GM12878 (cell line): Measurements from ENCODE around the gene ACOT7. TPM values are rescaled to one million over a fixed set of nuclear protein-coding genes. Genes with fewer than 3 reads are reported as not detected.

Experiments used
- ATAC-seq: fragments of 200-7000 bp; cut with Tn5 transposase; 3 replicates; pipeline ENCODE4 v1.9.1; 2020; ENCODE audit warnings: mild to moderate bottlenecking, moderate library complexity
- BruUV-seq: library from RNA; stranded (reverse); fragments of 400-500 nt; replicated peaks from 2 replicates; lab custom pipeline; 2021; lab: Mats Ljungman, UMichigan
- CTCF ChIA-PET: fragments of 300-600 bp; sonication (Branson Sonifier 250); formaldehyde crosslinking; extraction: SDS; loops from one replicate; lab custom pipeline; 2021; ENCODE audit warnings: inconsistent platforms; lab: Yijun Ruan, JAX
- POLR2A ChIA-PET: fragments of 350-600 bp; formaldehyde crosslinking; extraction: SDS; loops from one replicate; lab custom pipeline; 2021; ENCODE audit warnings: inconsistent platforms; lab: Charles Lee
- RAD21 ChIA-PET: fragments of 300-600 bp; sonication (Branson Sonifier 250); formaldehyde crosslinking; loops from one replicate; lab custom pipeline; 2023; ENCODE audit warnings: antibody characterized with exemption; ENCODE audit not compliant: unreplicated experiment; lab: Charles Lee
- SMC1A ChIA-PET: fragments of 300-600 bp; sonication (Branson Sonifier 250); formaldehyde crosslinking; loops from one replicate; lab custom pipeline; 2023; ENCODE audit not compliant: unreplicated experiment, uncharacterized antibody; lab: Charles Lee
- DNase-seq: peaks from one replicate; pipeline ENCODE4 v3.0.0-alpha.2; 2011; ENCODE audit warnings: low read depth, low spot score
- FAIRE-seq: peaks from 3 replicates; lab custom pipeline; 2011; peaks lifted over from hg19 to GRCh38; lab: Jason Lieb, UNC
- H2AFZ ChIP-seq: 2 replicates; pipeline ENCODE4 v1.6.0; 2011; ENCODE audit warnings: low read depth, low read length, control low read depth; ENCODE audit not compliant: control insufficient read depth
- H3K27ac ChIP-seq: 2 replicates; pipeline ENCODE4 v1.5.1; 2011; ENCODE audit warnings: control low read depth; ENCODE audit not compliant: control insufficient read depth, insufficient read depth
- H3K27me3 ChIP-seq, 2 experiments: replicated peaks in 1 of 2; 2 replicates each; pipeline versions ENCODE4 v1.6.0 to v1.6.1; 2011; ENCODE audit warnings: low read length in 1 of 2; ENCODE audit not compliant: control insufficient read depth in 2 of 2, insufficient read depth in 2 of 2
- H3K36me3 ChIP-seq, 2 experiments: 2 replicates each; pipeline ENCODE4 v1.5.1; 2011; ENCODE audit warnings: low read length in 1 of 2; ENCODE audit not compliant: control insufficient read depth in 2 of 2, insufficient read depth in 2 of 2
- H3K4me1 ChIP-seq: 2 replicates; pipeline ENCODE4 v1.6.1; 2011; ENCODE audit warnings: mild to moderate bottlenecking, low read length, moderate library complexity, mixed read lengths; ENCODE audit not compliant: control insufficient read depth, insufficient read depth
- H3K4me2 ChIP-seq: 2 replicates; pipeline ENCODE4 v1.6.0; 2011; ENCODE audit warnings: control low read depth; ENCODE audit not compliant: control insufficient read depth, insufficient read depth
- H3K4me3 ChIP-seq: fragments of 200-600 bp; sonication (generic); 2 replicates; pipeline ENCODE4 v1.5.1; 2016
- H3K79me2 ChIP-seq: 2 replicates; pipeline ENCODE4 v1.6.0; 2011; ENCODE audit warnings: low read length; ENCODE audit not compliant: control insufficient read depth, insufficient read depth
- H3K9ac ChIP-seq: 2 replicates; pipeline ENCODE4 v1.8.0; 2011; ENCODE audit warnings: low read length, control low read depth, mixed read lengths; ENCODE audit not compliant: control insufficient read depth, insufficient read depth
- H3K9me3 ChIP-seq: replicated peaks from 3 replicates; pipeline ENCODE4 v1.5.1; 2011; ENCODE audit warnings: mild to moderate bottlenecking, low read length; ENCODE audit not compliant: control insufficient read depth, insufficient read depth
- H4K20me1 ChIP-seq: 2 replicates; pipeline ENCODE4 v1.6.0; 2011; ENCODE audit not compliant: control insufficient read depth, insufficient read depth
- ATF7 ChIP-seq: fragments of 450-650 bp; IDR thresholded peaks from 2 replicates; pipeline ENCODE4 v1.6.1; 2016; ENCODE audit warnings: low read depth, mild to moderate bottlenecking
- IRF4 ChIP-seq: IDR thresholded peaks from 2 replicates; pipeline ENCODE4 v1.6.1; 2011; ENCODE audit warnings: low read depth, low read length
- MYB ChIP-seq: fragments of 150-350 bp; IDR thresholded peaks from 2 replicates; pipeline ENCODE4 v1.6.1; 2014; ENCODE audit warnings: mild to moderate bottlenecking, low read depth, low read length, borderline replicate concordance
- NFYA ChIP-seq: IDR thresholded peaks from 2 replicates; pipeline ENCODE4 v1.6.1; 2011; ENCODE audit warnings: low read depth, mild to moderate bottlenecking, low read length, improper control_type of control experiment, borderline replicate concordance
- NKRF ChIP-seq: fragments of 450-650 bp; conservative IDR thresholded peaks from 2 replicates; pipeline ENCODE4 v1.6.1; 2017; ENCODE audit warnings: mild to moderate bottlenecking, moderate library complexity
- SIN3A ChIP-seq: IDR thresholded peaks from 2 replicates; pipeline ENCODE4 v1.6.1; 2012; ENCODE audit warnings: low read depth, low read length, improper control_type of control experiment
- SREBF1 ChIP-seq: IDR thresholded peaks from 2 replicates; pipeline ENCODE4 v1.6.1; 2012; ENCODE audit warnings: mild to moderate bottlenecking, low read length
- SREBF2 ChIP-seq: IDR thresholded peaks from 2 replicates; pipeline ENCODE4 v1.6.1; 2012; ENCODE audit warnings: mild to moderate bottlenecking, low read length
- SRF ChIP-seq, 2 experiments: IDR thresholded peaks; 2 replicates each; pipeline ENCODE4 v1.6.1; 2011; ENCODE audit warnings: low read depth in 2 of 2, low read length in 2 of 2, mild to moderate bottlenecking in 1 of 2, moderate library complexity in 1 of 2
- SUZ12 ChIP-seq: fragments of 200-600 bp; sonication (generic); IDR thresholded peaks from one replicate; pipeline ENCODE4 v1.6.1; 2018; ENCODE audit warnings: antibody characterized with exemption, mild to moderate bottlenecking; ENCODE audit not compliant: unreplicated experiment
- ZBTB33 ChIP-seq: fragments of 450-650 bp; IDR thresholded peaks from 2 replicates; pipeline ENCODE4 v1.6.1; 2017; ENCODE audit warnings: mild to moderate bottlenecking
- ZNF592 ChIP-seq: fragments of 450-650 bp; IDR thresholded peaks from 2 replicates; pipeline ENCODE4 v1.6.1; 2017; ENCODE audit warnings: mild to moderate bottlenecking, moderate library complexity
- WGBS: methylation state at CpG from one replicate; pipeline ENCODE4 v1.1.6; 2016; ENCODE audit warnings: low lambda C conversion rate; ENCODE audit not compliant: insufficient replicate concordance, insufficient coverage; ENCODE audit errors: missing lambda C conversion rate; 5-methylcytosine and 5-hydroxymethylcytosine counted together
- in situ Hi-C: fragments of 300-500 bp; cut with MboI; formaldehyde crosslinking; loops from 9 replicates; pipeline ENCODE4 v1.14.3; 2018; ENCODE audit warnings: mixed read lengths
- intact Hi-C: fragments of 100-400 bp; cut with micrococcal nuclease; formaldehyde crosslinking; loops from one replicate; pipeline ENCODE4 v1.14.2; 2022; ENCODE audit not compliant: unreplicated experiment
- polyA plus RNA-seq, 11 experiments: library from polyadenylated mRNA; depleted of rRNA in 4 of 11; unstranded in 6 of 11; stranded (reverse) in 5 of 11; fragments of >200 nt; fragmentation: Nextera tagmentation in 4 of 11; fragmentation: Illumina TruSeq in 1 of 11; extraction: Ambion mirVana in 4 of 11; extraction: Trizol in 1 of 11; gene quantifications; 1 replicate in 1 of 11; 2 replicates in 10 of 11; pipeline versions ENCODE4 v1.2.1 to v1.2.3, GENCODE V29; 2011 to 2016; ENCODE audit warnings: inconsistent platforms in 2 of 11, missing spikeins in 2 of 11, low read depth in 1 of 11
- total RNA-seq, 4 experiments: library from RNA; depleted of rRNA in 3 of 4; stranded (reverse); fragments of >200 nt in 3 of 4; fragmentation: Illumina TruSeq in 1 of 4; extraction: Trizol in 1 of 4; gene quantifications; 2 replicates each; pipeline versions ENCODE4 v1.2.1 to v1.2.3, GENCODE V29; 2013 to 2021
- TF ChIP-seq, protein P1 (sequence below): IDR thresholded peaks from 2 replicates; pipeline ENCODE4 v1.6.1; 2011; ENCODE audit warnings: borderline replicate concordance, low read depth, mild to moderate bottlenecking, moderate library complexity, low read length; ENCODE audit not compliant: insufficient read depth, poor library complexity, severe bottlenecking

The ACOT7 gene
- total and polyA plus RNA-seq, 10 of the 15 experiments (the other 5 are each of a cell fraction or from before 2014, with no cell fraction given), result 8.9 to 206 (median 61.2) TPM

GRCh38 chr1:6421266-6421665 is 27.7 kb upstream of the ACOT7 start:
- no peak overlapping the region for H3K4me2 ChIP-seq
- H3K36me3 ChIP-seq, result no peaks in the 10 kb centered on the region
- H2AFZ ChIP-seq, result no peak overlapping the region
- no peak overlapping the region for H3K4me3 ChIP-seq
- intact Hi-C loops, result no loop called here
- FAIRE-seq, result no peak
- WGBS, result 37% methylated on average over 4 of the region's 4 CpGs
- ChIA-PET POLR2A (interaction anchor here (0.6 to 1.1 kb wide), 3 partner anchors 14 to 59 kb away, joined by 3 to 4 read pairs (median 3); no protein-coding TSS in a partner anchor), SMC1A (no interaction called here), CTCF (interaction anchor here (2.6 to 10.9 kb wide), 2 partner anchors 15 to 19 kb away, joined by 10 to 137 read pairs; no protein-coding TSS in a partner anchor), RAD21 (interaction anchor here (3.9 kb wide), 1 partner anchor 17 kb away, joined by 44 read pairs; no protein-coding TSS in a partner anchor)
- peaks cover 22% of the 10 kb centered on the region in 2 experiments; a peak in 3 of 4 replicates for H3K27me3 ChIP-seq
- no peak for DNase-seq
- H3K9me3 ChIP-seq, result no peaks in the 10 kb centered on the region
- no peak for ATAC-seq
- H3K27ac ChIP-seq, result no peak overlapping the region
- peaks cover 4% of the 10 kb centered on the region; the same call in 1 of the 2 replicates for H3K4me1 ChIP-seq
- H4K20me1 ChIP-seq, result no peaks in the 10 kb centered on the region; the same call in 1 of the 2 replicates
- no peak overlapping the region for H3K9ac ChIP-seq
- BruUV-seq, result no TSS peak
- H3K79me2 ChIP-seq, result no peaks in the 10 kb centered on the region
- in situ Hi-C loops, result no loop called here
- TF ChIP-seq, protein P1, sequence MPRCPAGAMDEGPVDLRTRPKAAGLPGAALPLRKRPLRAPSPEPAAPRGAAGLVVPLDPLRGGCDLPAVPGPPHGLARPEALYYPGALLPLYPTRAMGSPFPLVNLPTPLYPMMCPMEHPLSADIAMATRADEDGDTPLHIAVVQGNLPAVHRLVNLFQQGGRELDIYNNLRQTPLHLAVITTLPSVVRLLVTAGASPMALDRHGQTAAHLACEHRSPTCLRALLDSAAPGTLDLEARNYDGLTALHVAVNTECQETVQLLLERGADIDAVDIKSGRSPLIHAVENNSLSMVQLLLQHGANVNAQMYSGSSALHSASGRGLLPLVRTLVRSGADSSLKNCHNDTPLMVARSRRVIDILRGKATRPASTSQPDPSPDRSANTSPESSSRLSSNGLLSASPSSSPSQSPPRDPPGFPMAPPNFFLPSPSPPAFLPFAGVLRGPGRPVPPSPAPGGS, result no peak
- TF ChIP-seq NFYA (no peak), ATF7 (no peak), MYB (no peak), SUZ12 (no peak), ZBTB33 (no peak), SREBF1 (no peak), SIN3A (no peak), SREBF2 (no peak), IRF4 (no peak), SRF (IDR thresholded peaks at IDR 0.05; ENCODE audit: low read depth in 2 of 2, low read length in 2 of 2) (no peak), ZNF592 (no peak), NKRF (no peak)
